ENCODE measurements around the gene EIF2B1.
"Not testable (repeated sequence)": the region's sequence is repeated elsewhere in the genome, so short reads cannot be mapped to it uniquely, and the experiment has no call there.

Gene EIF2B1

DNA sequence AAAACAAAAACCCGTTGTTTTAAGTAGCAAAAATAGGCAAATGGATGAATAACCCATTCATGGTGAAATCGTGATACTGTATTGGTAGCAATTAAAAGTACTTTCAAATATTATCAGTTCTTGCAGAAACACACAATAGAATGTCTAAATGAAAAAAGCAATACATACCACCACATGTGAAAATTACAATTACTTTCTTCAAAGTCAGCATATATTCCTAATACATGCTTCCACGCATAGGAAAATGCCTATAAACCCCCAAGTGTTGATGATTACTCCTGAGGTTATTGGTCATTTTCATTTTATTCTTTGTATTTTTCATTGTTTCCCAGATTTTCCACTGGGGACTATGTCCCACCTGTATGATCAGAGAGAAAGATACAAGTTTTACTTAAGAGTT lies 16.3 kb downstream of the EIF2B1 start:
- no peak for DNase-seq

DNA sequence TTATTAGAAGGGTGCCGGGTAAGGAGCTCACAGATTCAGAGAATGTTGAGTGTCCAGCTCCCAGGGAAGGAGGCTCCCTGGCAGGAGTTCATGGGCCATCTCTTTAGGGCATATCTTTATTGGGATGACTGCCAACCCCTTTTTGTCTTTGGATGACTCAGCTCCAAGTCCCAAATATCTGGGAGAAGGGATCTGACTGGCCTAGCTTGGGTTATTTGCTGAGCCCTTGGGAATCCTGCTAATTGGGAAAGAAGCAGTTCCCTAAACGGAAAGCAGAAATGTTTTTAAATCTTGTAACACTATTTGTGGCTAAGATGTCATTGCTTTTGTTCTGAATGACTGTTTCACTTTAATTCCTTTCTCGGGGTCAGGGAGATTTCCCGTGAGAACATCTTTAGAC lies 19.0 kb downstream of the EIF2B1 start:
- DNase-seq = no peak

DNA sequence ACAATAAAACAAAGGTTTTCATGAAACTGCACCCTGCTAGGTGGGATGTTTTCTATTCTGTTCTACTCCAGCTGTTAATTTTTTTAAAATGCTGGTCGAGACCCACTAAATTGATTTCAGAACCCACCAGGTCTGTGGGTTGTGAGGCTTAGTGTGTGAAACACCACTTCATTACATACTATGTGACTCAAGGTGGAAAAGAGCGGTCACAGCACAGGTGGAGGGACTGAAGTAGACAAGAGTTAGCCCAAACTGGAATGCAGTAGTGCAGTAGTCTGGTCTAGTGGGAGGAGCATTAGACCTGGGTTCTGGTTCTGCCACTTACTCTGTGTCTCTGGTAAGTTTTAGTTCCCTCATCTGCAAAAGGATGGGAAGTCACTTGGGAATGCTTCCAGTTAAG lies 19.4 kb downstream of the EIF2B1 start:
- DNase-seq = no peak

DNA sequence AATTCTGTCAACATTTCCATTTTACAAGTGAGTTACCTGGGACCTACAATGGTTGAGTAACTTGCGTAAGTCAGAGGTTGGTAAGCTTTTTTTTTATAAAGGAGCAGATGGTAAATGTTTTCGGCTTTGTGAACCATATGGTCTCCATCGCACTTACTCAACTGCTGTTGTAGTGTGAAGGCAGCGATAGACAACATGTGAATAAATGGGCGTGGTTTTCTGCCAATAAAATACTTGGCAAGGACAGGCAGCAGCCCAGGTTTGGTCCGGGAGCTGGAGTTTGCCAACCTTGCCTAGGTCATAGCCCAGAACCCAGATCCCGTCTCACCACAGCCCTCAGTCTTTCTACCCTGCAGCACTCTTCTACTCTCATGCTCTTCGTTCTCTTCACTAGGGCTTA lies 25.3 kb downstream of the EIF2B1 start:
- no peak for DNase-seq

DNA sequence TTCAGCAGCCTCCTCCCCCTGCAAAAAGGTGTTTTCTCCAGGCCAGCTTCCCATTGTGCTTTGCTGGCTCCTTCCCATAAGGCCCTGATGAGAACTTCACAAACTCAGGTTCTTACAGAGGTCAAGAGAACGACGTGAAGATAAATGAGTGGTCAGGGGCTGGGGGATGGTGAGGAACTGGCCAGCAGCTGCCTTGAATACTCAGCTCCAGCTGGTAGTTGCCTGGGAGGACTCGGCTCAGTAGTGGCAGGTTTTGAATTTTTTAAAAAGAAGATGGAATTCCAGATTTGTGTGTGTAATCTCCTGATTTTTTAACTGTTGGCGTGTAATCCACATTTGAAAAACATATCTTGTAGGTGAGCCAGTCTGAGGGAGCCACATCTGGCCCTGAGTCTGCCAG lies 25.7 kb downstream of the EIF2B1 start:
- no peak for DNase-seq

DNA sequence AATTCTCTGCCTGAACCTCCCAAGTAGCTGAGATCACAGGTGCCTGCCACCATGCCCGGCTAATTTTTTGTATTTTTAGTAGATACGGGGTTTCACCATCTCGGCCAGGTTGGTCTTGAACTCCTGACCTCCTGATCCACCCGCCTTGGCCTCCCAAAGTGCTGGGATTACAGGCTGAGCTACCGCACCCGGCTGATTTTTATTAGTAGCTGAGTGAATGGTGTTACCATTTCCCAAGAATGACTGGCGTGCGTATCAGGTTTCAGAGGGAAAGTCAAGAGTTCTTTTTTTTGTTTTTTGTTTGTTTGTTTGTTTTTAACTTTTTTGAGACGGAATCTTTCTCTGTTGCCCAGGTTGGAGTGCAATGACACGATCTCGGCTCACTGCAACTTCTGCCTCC lies 30.0 kb downstream of the EIF2B1 start:
- not testable (repeated sequence) for DNase-seq

DNA sequence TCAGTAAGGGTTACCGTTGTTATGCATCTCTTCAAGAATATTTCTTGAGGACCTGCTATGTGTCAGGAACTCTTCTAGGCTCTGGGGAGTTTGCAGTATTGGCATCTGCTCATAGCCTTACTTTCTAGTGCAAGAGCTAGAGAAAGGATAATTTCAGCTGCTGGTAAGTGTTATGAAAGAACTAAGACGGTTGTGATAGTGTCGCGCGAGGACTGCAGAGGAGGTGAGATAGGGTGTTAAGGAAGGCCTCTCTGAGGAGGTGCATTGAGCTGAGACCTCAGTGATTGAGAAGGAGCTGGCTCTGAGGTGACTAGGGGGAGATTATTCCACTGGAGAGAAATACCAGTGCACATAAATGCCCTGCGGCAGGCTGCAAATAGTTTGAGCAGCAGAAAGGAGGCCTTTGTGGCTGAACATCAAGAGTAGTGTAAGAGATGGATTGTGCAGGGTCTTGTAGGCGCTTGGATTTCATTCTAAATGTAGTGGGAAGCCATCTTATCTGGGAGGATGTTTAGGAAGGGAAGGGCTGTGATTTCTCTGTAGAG lies 30.8 kb downstream of the EIF2B1 start:
- DNase-seq = peak; percentile 42

DNA sequence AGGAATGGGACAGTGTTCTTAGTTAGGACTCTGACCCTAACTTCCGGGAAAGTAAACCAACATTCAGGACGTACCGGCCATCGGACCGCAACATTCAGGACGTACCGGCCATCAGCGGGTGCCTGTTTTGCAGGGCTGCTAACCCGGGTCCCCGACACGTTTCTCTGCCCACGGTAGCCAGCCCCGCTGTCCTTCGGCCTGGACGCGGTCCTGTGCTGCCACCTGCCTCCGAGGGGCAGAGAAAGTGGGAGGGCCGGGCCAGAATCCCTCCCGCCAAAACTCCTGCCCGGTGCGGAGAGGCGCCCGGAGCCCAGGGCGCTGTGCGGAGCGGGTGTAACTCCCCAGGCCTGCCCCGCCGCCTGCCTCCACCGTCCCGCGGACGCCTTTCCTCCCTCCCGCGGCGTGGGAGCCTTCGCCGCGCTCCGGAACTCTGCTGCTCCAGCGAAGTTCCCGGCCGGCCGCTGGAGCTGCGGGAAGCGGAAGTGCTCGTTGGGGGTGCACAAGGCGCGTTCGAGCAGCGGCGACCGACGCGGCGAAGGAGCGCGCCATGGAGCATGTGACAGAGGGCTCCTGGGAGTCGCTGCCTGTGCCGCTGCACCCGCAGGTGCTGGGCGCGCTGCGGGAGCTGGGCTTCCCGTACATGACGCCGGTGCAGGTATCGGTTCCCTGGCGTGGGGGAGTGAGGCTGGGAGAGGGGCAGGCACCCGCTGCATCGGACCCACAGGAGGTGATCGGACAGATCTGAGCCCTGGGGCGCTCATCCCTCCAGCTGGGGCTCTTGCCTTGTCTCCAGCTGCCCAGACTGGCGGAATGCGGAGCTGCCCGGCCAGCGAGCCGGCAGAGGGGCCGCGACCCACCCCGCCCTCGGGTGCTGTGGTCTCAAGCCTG lies 31.6 kb downstream of the EIF2B1 start, which contains the start of gene DDX55:
Gene DDX55 (plus strand): TSS at position 498 of the 888 bp plus-strand sequence. CDS start 50 bp downstream, at position 548.
- peak; percentile 87 for DNase-seq

DNA sequence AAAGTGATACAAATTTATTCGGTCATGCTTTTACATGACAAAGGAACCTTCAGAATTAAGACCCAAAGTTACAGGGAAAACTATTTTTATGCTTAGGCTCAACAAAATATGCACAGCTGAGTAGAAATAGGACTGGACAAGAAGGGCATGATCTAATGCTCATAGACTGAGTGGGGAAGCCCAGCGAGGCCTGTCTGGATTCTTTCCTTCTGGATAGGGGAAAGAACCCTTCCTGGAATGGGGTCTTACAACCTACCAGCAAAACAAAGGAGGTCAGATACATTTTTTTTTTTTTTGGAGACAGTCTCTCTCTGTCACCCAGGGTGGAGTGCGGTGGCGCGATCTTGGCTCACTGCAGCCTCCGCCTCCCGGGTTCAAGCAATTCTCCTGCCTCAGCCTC lies 33.8 kb downstream of the EIF2B1 start:
- no peak for DNase-seq

DNA sequence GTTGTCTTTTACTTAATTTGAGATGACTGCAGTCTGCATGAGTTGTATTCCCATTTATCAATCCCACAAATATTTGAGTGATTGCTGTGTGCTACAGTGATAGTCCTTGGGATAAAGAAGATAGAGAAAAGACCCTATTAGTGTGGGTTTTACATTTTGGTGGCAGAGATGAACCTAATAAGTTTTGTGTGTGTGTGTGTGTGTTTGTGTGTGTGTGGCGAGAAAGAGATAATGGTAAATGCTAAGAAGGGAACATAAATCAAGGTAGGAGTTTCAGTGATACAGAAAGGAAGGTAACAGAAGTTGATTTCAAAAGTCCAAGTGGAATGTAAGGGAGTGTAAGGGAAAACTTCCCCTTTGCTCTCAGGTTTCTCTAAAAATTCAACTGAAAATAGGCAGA lies 34.2 kb downstream of the EIF2B1 start:
- no peak for DNase-seq

DNA sequence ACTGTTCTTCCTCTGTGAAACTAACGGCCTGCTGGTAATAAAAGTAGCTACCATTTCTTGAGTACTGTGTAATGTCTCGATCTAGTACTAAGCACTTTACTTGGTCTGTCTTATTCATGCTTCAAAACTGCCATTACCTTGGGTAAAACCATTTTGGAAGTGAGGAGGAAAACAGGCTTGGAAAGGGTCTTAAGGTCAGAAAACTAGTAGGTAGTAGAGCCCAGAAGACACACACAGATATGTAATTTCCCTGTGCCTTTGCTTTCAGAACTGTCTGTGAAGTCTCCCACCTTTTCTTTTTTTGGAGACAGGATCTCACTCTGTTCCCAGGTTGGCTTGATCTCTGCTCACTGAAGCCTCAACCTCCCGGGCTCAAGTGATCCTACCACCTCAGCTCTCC lies 35.0 kb downstream of the EIF2B1 start:
- no peak for DNase-seq

DNA sequence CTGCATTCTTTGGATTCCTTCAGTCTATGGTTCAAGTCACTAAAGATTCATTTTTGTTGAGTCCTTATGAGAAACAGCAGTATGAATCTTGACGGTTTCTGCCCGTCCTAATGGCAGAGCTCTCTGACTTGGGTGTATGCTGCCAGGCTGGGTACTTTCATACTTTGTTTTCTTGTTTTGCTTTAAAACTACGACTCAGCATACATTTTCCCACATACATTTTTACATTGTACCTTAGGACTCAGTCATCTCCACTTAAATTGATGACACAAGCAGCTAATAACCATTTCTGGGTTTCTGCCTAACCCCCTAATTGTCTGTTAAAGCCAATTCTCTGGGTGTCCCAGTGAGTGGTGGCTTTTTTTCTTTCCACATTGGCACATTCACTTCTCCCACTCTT lies 36.4 kb downstream of the EIF2B1 start:
- no peak for DNase-seq

DNA sequence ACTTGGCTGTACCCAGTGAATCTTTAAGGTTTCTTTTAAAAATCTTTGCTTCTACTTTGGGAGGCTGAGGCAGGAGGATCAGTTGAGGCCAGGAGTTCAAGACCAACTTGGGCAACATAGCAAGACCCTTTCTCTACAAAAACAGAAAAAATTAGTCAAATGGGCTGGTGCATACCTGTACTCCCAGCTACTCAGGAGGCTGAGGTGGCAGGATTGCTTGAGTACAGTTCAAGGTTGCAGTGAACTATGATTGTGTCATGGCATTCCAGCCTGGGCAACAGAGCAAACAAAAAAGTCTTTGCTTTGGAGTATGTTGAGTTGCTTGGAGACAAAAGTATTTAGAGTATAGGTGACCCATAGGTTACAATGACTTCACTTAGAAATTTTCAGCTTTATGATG lies 37.8 kb downstream of the EIF2B1 start:
- DNase-seq = no peak

DNA sequence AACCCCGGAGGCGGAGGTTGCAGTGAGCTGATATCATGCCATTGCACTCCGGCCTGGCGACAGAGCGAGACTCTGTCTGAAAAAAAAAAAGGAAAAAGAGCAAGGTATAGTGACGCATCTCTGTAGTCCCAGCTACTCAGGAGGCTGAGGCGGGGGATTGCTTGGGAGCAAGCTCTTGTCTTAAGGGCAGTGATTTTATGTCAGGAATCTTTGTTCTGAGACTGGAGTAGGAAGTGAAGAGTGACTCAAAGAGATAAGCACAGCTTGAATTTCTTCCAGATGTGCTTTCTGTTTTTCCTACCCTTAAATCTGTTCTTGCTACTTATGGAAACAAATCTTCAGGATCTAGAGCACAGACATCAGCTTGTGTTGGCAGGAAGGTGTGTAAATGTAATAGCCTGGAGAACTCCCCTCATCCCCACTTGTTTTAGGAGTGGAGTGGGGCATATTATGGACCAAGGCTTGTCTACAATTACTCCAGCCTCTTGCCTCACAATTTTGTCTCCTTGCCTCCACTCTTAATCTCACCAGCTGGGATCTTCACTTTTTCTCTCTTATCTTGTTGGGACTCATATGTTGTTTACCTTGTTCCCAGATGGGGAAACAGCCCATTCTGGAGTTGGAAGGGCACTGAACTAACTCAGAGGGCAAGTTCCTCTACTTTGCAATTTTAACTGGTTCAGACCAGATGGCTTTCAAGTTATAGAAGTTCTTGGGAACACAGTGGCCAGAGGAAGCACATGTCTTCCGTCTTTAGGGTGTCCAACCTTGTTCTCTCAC lies 41.6 kb downstream of the EIF2B1 start:
- no peak for DNase-seq

DNA sequence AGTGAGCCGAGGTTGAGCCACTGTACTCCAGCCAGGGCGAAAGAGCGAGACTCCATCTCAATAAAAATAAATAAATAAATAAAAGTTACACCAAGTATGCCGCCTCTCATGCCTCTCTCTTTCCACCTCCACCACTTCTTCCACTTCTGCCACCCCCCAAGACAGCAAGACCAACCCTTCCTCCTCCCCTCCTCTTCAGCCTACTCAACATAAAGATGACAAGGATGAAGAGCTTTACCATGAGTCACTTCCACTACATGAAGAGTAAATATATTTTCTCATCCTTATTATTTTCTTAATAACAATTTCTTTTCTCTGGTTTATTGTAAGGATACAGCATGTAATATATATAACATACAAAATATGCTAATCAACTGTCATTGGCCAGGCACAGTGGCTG lies 52.7 kb downstream of the EIF2B1 start:
- DNase-seq = no peak

DNA sequence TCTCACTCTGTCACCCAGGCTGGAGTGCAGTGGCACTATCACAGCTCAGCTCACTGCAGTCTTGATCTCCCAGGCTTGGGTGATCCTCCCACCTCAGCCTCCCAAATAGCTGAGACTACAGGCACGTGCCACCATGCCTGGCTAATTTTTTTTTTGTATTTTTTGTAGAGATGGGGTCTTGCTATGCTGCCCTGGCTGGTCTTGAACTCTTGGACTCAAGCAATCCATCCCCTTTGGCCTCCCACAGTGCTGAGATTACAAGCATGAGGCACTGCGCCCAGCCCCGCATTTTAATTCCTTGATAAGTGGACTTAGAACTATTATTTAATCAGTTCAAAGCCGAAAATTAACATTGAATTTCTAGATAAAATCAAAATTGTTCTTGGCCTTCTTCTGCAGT lies 54.7 kb downstream of the EIF2B1 start:
- DNase-seq = not testable (repeated sequence)

DNA sequence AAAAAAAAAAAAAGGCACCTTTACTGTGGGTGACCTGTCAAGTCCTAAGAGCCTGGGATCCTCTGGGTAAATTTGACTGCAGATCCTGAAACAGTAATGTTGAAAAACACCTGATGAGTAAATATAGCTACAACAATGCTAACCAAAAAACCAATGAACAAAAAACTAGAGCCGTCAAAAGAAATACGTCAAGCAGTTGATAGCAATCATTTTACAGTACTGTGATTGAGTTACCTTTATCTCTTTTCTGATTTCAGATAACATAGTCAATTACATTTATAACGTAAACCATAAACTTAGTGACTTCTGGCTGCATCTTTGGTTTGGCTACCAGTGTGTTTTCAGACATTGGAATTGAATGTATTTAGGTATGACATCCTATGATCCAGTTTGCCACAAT lies 55.2 kb downstream of the EIF2B1 start:
- no peak for DNase-seq

DNA sequence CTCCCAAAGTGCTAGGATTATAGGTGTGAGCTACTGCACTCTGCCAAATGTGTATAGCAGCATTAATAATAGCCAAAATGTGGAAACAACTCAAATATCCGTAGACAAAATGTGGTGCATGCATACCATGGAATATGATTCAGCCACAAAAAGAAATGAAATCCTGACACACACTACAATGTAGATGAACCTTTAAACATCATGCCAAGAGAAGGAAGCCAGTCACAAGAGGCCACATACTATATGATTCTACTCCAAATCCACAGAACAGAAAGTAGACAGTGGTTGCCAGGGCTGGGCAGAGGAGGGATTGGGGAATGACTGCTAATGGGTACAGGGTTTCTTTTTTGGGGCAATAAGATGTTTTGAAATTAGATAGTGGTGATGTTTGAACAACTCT lies 56.9 kb downstream of the EIF2B1 start:
- no peak for DNase-seq

DNA sequence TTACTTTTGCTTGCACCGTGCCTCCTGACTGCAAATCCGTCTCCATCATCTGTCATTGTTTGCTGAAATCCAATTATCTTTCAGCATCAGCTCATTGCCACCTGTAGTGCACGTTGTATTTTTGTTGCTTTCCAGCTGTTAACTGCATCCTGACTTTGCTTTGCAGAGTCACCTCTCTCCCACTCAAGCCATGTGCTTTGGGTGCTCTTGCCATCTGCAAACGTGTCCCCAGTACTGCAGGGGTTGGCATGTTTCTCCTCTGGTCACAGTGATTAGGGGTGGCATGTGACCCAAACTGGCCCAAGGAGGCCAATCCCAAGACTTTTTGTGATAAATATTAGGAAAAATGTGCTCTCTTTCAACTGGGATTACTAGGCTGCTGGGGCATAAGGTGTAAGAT lies 59.6 kb downstream of the EIF2B1 start:
- DNase-seq = no peak

DNA sequence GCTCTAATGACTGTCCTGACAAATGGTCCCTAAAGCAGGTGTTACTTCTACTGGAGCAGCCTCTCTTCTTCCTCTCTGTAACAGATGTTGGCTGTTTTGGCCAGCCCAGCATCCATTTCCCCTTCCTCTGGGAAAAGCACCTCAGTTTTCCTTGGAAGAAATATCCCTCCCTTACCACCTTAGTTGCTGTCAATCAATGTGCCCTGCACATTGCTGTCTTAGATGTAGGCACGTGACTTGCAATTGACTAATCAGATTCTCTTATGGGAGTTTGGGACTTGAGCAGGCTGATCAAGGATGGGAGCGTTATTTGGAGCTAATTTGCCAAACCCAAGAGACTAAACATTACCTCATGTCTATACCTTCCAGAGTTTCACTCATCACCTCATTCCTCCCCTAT lies 61.1 kb downstream of the EIF2B1 start:
- DNase-seq = no peak

DNA sequence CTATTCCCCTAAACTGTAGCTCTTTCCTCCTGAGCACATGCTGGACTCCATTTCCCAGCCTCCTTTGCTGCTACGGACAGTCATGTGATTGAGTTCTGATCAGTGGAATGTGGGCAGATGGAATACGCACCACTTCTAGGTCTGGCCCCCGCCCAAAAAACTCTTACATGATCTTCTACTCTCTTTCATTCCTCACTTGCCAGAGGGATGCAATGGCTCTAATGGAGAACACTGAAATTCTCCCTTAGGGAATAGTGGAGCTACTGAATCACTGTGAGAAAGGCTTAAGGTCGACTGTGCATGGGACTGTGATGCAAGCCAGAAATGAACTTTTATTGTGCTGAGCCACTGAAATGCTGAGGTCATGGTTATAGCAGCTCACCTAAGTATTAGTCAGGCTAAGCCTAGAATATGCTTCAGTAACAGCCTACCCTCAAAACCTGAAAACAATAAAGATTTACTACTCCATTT lies 62.1 kb downstream of the EIF2B1 start:
- DNase-seq = peak; percentile 17

Data from hematopoietic multipotent progenitor cell treated with erythropoietin and hydrocortisone succinate and interleukin-3 and kit ligand, for 8 days (in vitro differentiated cells).